ENCODE measurements around the gene SFI1. TPM values are rescaled to one million over a fixed set of nuclear protein-coding genes. Genes with fewer than 3 reads are reported as not detected.
"Not testable (repeated sequence)": the region's sequence is repeated elsewhere in the genome, so short reads cannot be mapped to it uniquely, and the experiment has no call there.

Gene SFI1
- total and polyA plus RNA-seq, 8 donors, result 10.8 to 60.3 (median 16.4) TPM

DNA sequence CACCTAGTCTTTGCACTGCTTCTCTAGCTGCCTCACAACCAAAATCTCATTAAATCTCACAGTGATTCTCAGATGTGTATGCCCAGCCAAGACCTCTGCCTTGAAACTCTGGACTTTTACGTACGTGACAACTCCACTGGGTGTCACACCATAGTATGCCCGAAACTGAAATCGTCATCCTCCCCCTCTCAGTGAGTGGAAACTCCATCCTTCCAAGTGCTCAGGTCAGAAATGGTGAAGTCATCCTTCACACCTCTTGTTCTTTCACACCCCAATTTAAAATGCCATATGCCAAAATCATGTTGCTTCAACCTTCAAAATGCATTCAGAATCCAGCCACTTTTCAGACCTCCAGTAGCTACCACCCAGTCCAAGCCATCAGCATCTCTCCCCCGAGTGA lies 42.5 kb downstream of the SFI1 start:
- no peak overlapping the region for H3K4me3 ChIP-seq
- H3K36me3 ChIP-seq, result no peaks in the 10 kb centered on the region
- H3K4me1 ChIP-seq, result no peaks in the 10 kb centered on the region
- no peaks in the 10 kb centered on the region for H3K27me3 ChIP-seq
- no peak for ATAC-seq
- intact Hi-C loops (cut with DNase I), result no loop called here
- FAIRE-seq, result no peak
- no peak for DNase-seq
- TF ChIP-seq, protein P1, sequence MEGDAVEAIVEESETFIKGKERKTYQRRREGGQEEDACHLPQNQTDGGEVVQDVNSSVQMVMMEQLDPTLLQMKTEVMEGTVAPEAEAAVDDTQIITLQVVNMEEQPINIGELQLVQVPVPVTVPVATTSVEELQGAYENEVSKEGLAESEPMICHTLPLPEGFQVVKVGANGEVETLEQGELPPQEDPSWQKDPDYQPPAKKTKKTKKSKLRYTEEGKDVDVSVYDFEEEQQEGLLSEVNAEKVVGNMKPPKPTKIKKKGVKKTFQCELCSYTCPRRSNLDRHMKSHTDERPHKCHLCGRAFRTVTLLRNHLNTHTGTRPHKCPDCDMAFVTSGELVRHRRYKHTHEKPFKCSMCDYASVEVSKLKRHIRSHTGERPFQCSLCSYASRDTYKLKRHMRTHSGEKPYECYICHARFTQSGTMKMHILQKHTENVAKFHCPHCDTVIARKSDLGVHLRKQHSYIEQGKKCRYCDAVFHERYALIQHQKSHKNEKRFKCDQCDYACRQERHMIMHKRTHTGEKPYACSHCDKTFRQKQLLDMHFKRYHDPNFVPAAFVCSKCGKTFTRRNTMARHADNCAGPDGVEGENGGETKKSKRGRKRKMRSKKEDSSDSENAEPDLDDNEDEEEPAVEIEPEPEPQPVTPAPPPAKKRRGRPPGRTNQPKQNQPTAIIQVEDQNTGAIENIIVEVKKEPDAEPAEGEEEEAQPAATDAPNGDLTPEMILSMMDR (IDR thresholded peaks at IDR 0.05), result no peak
- WGBS, 2 donors, result 88 to 93% methylated on average over 5 of the region's 5 CpGs
- H3K9me3 ChIP-seq, result no peaks in the 10 kb centered on the region
- H3K27ac ChIP-seq, result no peak overlapping the region

- H3K27ac ChIP-seq; ATAC-seq; H3K36me3 ChIP-seq; H3K4me3 ChIP-seq; FAIRE-seq; H3K27me3 ChIP-seq; DNase-seq; intact Hi-C loops (cut with DNase I); H3K4me1 ChIP-seq; H3K9me3 ChIP-seq: not testable (repeated sequence)
- 94 to 97% methylated on average over 4 of the region's 4 CpGs for WGBS, 2 donors
Measured at GRCh38 chr22:31540166-31540565, 43.8 kb downstream of the SFI1 start.

GRCh38 chr22:31540966-31541365 lies 44.6 kb downstream of the SFI1 start:
- Histone ChIP-seq H3K27me3 (no peaks in the 10 kb centered on the region), H3K27ac (no peak overlapping the region), H3K36me3 (no peaks in the 10 kb centered on the region), H3K9me3 (no peaks in the 10 kb centered on the region), H3K4me1 (no peaks in the 10 kb centered on the region), H3K4me3 (no peak overlapping the region)
- ATAC-seq (no peak), FAIRE-seq (no peak), DNase-seq (no peak)
- TF ChIP-seq, protein P1 (IDR thresholded peaks at IDR 0.05), result no peak
- intact Hi-C loops (cut with DNase I), result no loop called here
- WGBS, 2 donors, result 95 to 97% methylated on average over 5 of the region's 5 CpGs

- Histone ChIP-seq H3K4me3 (no peak overlapping the region), H3K27me3 (no peaks in the 10 kb centered on the region), H3K9me3 (no peaks in the 10 kb centered on the region), H3K36me3 (no peaks in the 10 kb centered on the region), H3K4me1 (no peaks in the 10 kb centered on the region), H3K27ac (no peak overlapping the region)
- ATAC-seq (no peak), DNase-seq (no peak), FAIRE-seq (no peak)
- intact Hi-C loops (cut with DNase I), result no loop called here
- WGBS, 2 donors, result 87 to 89% methylated on average over 15 of the region's 15 CpGs
- TF ChIP-seq, protein P1 (IDR thresholded peaks at IDR 0.05), result no peak
Measured at GRCh38 chr22:31544481-31545480, 48.4 kb downstream of the SFI1 start.

GRCh38 chr22:31550871-31551370 lies 54.6 kb downstream of the SFI1 start:
- peaks cover 0 to 13% (median 0%) of the 10 kb centered on the region in 3 donors for H3K36me3 ChIP-seq
- FAIRE-seq (no peak), DNase-seq (no peak), ATAC-seq (no peak)
- 71 to 83% methylated on average over 4 of the region's 4 CpGs for WGBS, 2 donors
- H3K27ac ChIP-seq, result no peak overlapping the region
- intact Hi-C loops (cut with DNase I), result no loop called here
- H3K4me3 ChIP-seq, result no peak overlapping the region
- H3K4me1 ChIP-seq, result no peaks in the 10 kb centered on the region
- no peaks in the 10 kb centered on the region for H3K27me3 ChIP-seq
- H3K9me3 ChIP-seq, result no peaks in the 10 kb centered on the region
- TF ChIP-seq, protein P1 (IDR thresholded peaks at IDR 0.05), result no peak

Data from pancreas (tissue), 10 donors.